Erythroblast (primary cell): ENCODE data around the gene OAS3.

Source experiments
- DNase-seq, 2 experiments: peaks; one replicate each; lab custom pipeline; 2025; lab: John Stamatoyannopoulos, UW
- GATA1 ChIP-seq: IDR thresholded peaks from 2 replicates; pipeline ENCODE4 v1.6.1; 2011; ENCODE audit warnings: low read depth, mild to moderate bottlenecking, control low read depth, low read length, moderate library complexity
- POLR2A ChIP-seq: IDR thresholded peaks from 2 replicates; pipeline ENCODE4 v1.6.1; 2011; ENCODE audit warnings: mild to moderate bottlenecking, low read length

The OAS3 gene

GRCh38 chr12:112932485-112933128 is 5.7 kb upstream of the OAS3 start:
- no peak for TF ChIP-seq GATA1
- TF ChIP-seq POLR2A: no peak
- DNase-seq: no peak

DNA sequence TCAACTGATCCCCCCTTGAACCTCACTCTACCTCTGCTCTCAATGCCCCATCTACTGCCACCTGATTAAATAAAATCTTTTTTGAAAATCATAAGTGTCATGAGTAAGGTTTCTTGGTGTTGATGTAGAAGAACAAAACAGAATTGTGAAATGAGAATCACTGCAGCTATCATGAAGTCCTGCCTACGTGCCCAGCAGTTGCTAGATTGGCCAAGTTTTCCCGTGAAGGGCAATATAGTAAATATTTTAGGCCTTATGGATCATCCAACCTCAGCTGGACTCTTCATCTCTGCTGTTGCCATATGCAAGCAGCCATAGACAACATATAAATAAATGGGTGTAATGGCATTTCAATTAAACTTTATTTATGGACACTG is 5.2 kb upstream of the OAS3 start:
- no peak for DNase-seq

GRCh38 chr12:112936264-112936663 is 2.0 kb upstream of the OAS3 start:
- no peak for DNase-seq
- TF ChIP-seq GATA1 (no peak), POLR2A (no peak)

More for the DNA sequence above, 5.2 kb upstream of the OAS3 start:
- TF ChIP-seq GATA1: no peak
- no peak for TF ChIP-seq POLR2A

DNA sequence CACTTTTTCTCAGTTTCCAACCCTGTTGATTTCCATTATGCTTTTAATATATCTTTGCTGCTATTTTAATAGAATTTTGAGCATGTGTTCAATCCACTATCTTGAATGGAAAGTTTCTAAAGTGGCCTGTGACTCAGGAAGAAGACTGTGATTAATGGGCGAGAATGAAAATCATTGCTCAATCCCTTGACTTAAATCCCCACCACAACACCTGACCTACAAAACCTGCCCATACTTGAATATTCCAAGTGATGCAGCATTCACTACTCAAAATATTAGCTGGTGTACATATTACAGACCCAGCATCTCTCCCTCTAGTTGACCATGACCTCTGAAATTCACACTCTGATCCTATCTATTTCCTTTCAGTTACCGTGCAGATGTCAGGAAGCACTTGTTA is 1.3 kb upstream of the OAS3 start:
- no peak for DNase-seq
- TF ChIP-seq GATA1 (no peak), POLR2A (no peak)

GRCh38 chr12:112938751-112939150 is 477 bp downstream of the OAS3 start:
- TF ChIP-seq POLR2A (no peak), GATA1 (no peak)

GRCh38 chr12:112939761-112940381 is 1.6 kb downstream of the OAS3 start:
- DNase-seq: no peak
- TF ChIP-seq GATA1 (no peak), POLR2A (no peak)

More at GRCh38 chr12:112938751-112939150, 477 bp downstream of the OAS3 start:
- DNase-seq: no peak

DNA sequence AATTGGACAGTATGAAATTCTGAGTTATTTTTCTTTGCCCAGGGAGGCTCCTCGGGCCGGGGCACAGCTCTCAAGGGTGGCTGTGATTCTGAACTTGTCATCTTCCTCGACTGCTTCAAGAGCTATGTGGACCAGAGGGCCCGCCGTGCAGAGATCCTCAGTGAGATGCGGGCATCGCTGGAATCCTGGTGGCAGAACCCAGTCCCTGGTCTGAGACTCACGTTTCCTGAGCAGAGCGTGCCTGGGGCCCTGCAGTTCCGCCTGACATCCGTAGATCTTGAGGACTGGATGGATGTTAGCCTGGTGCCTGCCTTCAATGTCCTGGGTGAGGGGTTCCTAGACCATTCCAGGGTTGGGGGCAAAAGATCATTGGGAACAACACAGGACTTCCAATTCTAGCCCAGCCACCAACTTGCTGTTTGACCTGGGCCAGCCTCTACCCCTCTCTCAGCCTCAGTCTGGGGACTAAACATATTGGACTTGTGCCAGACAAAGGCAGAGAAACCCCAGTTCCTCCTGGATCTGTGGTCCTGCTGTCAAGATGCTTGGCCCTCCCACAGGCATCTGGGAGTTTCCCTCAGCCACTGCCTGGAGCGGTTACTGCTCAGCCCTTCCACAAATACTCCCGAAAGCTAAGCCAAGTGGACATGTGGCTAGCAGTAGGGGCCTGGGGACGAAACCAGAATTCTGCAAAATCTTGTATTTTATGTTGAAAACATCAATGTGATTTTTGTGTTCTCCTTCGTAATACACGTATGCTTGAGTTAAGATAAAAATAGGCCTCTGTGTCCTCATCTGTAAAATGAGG is 3.5 kb downstream of the OAS3 start:
- TF ChIP-seq GATA1 (no peak), POLR2A (no peak)
- no peak for DNase-seq

DNA sequence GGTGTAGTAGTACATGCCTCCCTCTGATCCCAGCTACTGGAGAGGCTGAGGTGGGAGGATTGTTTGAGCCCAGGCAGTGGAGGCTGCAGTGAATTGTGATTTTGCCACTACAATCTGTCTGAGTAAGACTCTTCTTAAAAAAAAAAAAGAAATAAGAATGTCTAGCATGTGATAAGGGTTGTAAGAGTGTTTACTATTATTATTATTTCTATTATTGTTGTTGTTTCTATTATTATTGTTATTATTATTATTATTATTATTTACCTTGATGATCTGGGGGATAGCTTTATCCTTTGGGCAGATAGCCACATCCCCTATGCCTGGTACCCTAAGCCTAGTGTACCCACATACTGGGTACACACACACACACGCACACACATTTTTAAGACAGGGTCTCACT is 4.3 kb downstream of the OAS3 start:
- TF ChIP-seq POLR2A: no peak
- no peak for TF ChIP-seq GATA1
- DNase-seq: no peak

DNA sequence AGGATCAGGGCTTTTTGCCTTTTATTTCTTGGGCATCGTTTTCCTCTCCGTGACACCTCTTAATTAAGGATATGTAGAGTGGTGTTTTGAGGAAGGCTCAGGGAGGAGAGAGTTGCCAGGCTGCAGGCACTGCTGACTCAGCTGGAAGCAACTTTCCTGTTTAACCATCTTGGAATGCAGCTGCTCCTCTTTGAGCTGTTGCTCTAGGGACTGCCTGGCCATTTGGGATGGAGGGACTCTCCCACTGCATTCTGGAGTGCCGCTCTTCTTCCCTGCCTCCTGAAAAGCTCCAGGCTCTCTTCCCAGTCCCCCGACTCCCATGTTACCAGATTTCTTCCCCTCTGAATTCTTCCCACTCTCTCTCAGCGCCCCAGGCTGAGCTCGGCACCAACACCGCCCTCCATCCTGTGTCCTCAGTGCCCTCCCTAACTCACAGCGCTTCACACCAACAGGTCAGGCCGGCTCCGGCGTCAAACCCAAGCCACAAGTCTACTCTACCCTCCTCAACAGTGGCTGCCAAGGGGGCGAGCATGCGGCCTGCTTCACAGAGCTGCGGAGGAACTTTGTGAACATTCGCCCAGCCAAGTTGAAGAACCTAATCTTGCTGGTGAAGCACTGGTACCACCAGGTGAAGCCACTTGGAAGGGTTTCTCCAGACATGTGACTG is 5.9 kb downstream of the OAS3 start:
- TF ChIP-seq GATA1 (no peak), POLR2A (no peak)
- no peak for DNase-seq

DNA sequence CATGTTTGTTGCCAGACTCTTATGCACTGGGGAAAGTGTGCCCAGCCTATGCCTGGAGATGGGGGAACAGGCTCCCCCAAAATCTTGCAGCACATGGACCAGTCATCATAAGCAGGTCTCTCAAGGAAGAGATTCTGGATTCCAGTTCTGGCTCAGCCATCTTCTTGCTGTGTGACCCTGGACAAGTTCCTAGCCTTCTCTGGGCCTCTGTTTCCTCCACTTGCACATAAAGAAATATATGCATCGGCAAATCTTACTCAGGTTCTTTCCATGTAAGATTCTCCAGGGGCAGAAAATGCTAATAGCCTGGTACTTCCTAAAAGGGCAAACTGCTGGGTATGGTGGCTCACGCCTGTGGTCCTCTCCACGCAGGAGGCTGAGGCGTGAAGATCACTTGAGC is 7.2 kb downstream of the OAS3 start:
- TF ChIP-seq POLR2A (no peak), GATA1 (no peak)
- no peak for DNase-seq

- TF ChIP-seq POLR2A (no peak), GATA1 (no peak)
- no peak for DNase-seq
Observed at GRCh38 chr12:112946236-112947000, 8.1 kb downstream of the OAS3 start.

DNA sequence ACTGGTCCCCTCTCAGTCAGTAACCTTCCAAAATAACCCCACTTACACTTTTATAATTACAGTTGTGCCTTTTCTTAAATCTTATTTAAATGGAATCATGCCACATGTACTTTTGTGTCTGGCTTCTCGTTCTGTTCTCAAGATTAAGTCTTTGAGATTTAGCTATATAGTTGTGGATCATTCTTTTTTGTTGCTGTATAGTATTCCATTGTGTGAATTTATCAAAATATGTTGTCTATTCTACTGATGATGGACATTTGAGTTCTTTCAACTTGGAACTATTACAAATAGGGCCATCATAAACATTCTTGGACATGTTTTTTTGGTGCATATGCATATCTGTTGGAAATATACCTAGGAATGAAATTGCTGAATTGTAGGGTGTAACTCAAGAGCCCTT is 9.0 kb downstream of the OAS3 start:
- DNase-seq: no peak
- TF ChIP-seq GATA1: no peak
- TF ChIP-seq POLR2A: no peak

GRCh38 chr12:112947761-112948160 is 9.5 kb downstream of the OAS3 start:
- no peak for DNase-seq
- TF ChIP-seq GATA1 (no peak), POLR2A (no peak)

- DNase-seq: no peak
- no peak for TF ChIP-seq GATA1
- no peak for TF ChIP-seq POLR2A
Observed at GRCh38 chr12:112948806-112949205, 10.5 kb downstream of the OAS3 start.
